NCI-H510A treated with DMSO at 0.1 percent for 48 hours (cell line): ENCODE measurements around the gene ECT2L.

Source experiments
- DNase-seq: peaks from one replicate; lab custom pipeline; 2025; lab: John Stamatoyannopoulos, UW

Gene ECT2L

GRCh38 chr6:138857775-138858174 lies 61.9 kb downstream of the ECT2L start:
- no peak for DNase-seq

- no peak for DNase-seq
Observed at GRCh38 chr6:138862456-138862855, 66.6 kb downstream of the ECT2L start.

GRCh38 chr6:138863321-138863720 lies 67.4 kb downstream of the ECT2L start:
- no peak for DNase-seq

GRCh38 chr6:138864343-138864890 lies 68.5 kb downstream of the ECT2L start:
- no peak for DNase-seq

GRCh38 chr6:138865480-138866109 lies 69.7 kb downstream of the ECT2L start:
- no peak for DNase-seq

GRCh38 chr6:138868181-138868580 lies 72.3 kb downstream of the ECT2L start:
- no peak for DNase-seq

GRCh38 chr6:138869398-138869797 lies 73.5 kb downstream of the ECT2L start:
- DNase-seq: no peak

- no peak for DNase-seq
Observed at GRCh38 chr6:138873191-138873590, 77.3 kb downstream of the ECT2L start.

GRCh38 chr6:138882369-138883017 lies 86.6 kb downstream of the ECT2L start:
- no peak for DNase-seq

- no peak for DNase-seq
Observed at GRCh38 chr6:138885156-138885819, 89.4 kb downstream of the ECT2L start.

- DNase-seq: no peak
Observed at GRCh38 chr6:138891255-138891986, 95.5 kb downstream of the ECT2L start.

- DNase-seq: no peak
Observed at GRCh38 chr6:138896104-138896756, 100.3 kb downstream of the ECT2L start.

GRCh38 chr6:138897031-138897430 lies 101.1 kb downstream of the ECT2L start:
- no peak for DNase-seq

GRCh38 chr6:138907167-138907566 lies 111.3 kb downstream of the ECT2L start:
- DNase-seq: no peak

- DNase-seq: no peak
Observed at GRCh38 chr6:138909511-138909910, 113.6 kb downstream of the ECT2L start.

GRCh38 chr6:138909975-138910374 lies 114.1 kb downstream of the ECT2L start:
- DNase-seq: no peak

GRCh38 chr6:138912308-138912707 lies 116.4 kb downstream of the ECT2L start:
- no peak for DNase-seq

GRCh38 chr6:138914701-138915100 lies 118.8 kb downstream of the ECT2L start:
- DNase-seq: no peak

- no peak for DNase-seq
Observed at GRCh38 chr6:138920906-138921305, 125.0 kb downstream of the ECT2L start.

- DNase-seq: no peak
Observed at GRCh38 chr6:138923561-138923960, 127.7 kb downstream of the ECT2L start.

GRCh38 chr6:138925806-138926205 lies 129.9 kb downstream of the ECT2L start:
- no peak for DNase-seq

GRCh38 chr6:138926579-138926978 lies 130.7 kb downstream of the ECT2L start:
- DNase-seq: no peak
